H1 (cell line): Measurements from ENCODE around the gene METTL1. TPM values are rescaled to one million over a fixed set of nuclear protein-coding genes. Genes with fewer than 3 reads are reported as not detected.

Source experiments
- CBX5 ChIP-seq: fragments of 300-800, 300-1000 bp; sonication (generic); IDR thresholded peaks from 2 replicates; pipeline ENCODE4 v1.7.1; 2016; ENCODE audit warnings: antibody characterized with exemption, low read length, low read depth
- CHD2 ChIP-seq: IDR thresholded peaks from 2 replicates; pipeline ENCODE4 v1.6.1; 2012; ENCODE audit warnings: low read length, improper control_type of control experiment
- CREB1 ChIP-seq: IDR thresholded peaks from 2 replicates; pipeline ENCODE4 v1.6.1; 2012; ENCODE audit warnings: inconsistent platforms
- GABPA ChIP-seq: IDR thresholded peaks from 2 replicates; pipeline ENCODE4 v1.6.1; 2011; ENCODE audit warnings: mild to moderate bottlenecking, low read length, moderate library complexity, borderline replicate concordance; ENCODE audit not compliant: insufficient read depth
- HDAC2 ChIP-seq, 2 experiments: fragments of 300-600 bp in 1 of 2; sonication (generic) in 1 of 2; IDR thresholded peaks; 2 replicates each; pipeline ENCODE4 v1.6.1; 2011 to 2012; ENCODE audit warnings: low read depth in 2 of 2, low read length in 2 of 2, mild to moderate bottlenecking in 2 of 2, moderate library complexity in 2 of 2, borderline replicate concordance in 1 of 2, inconsistent platforms in 1 of 2
- JUN ChIP-seq: IDR thresholded peaks from 2 replicates; pipeline ENCODE4 v1.6.1; 2011; ENCODE audit warnings: low read depth, mild to moderate bottlenecking, improper control_type of control experiment, low read length
- JUND ChIP-seq: IDR thresholded peaks from 2 replicates; pipeline ENCODE4 v1.6.1; 2011; ENCODE audit warnings: mild to moderate bottlenecking, improper control_type of control experiment, low read length
- KDM1A ChIP-seq: fragments of 200-600, 300-600 bp; sonication (generic); IDR thresholded peaks from 2 replicates; pipeline ENCODE4 v1.7.1; 2016; ENCODE audit warnings: mild to moderate bottlenecking, low read length, borderline replicate concordance
- KDM4A ChIP-seq: IDR thresholded peaks from one replicate; pipeline ENCODE4 v1.7.1; 2012; ENCODE audit warnings: low read depth, mild to moderate bottlenecking, moderate library complexity, low read length, inconsistent platforms; ENCODE audit not compliant: severe bottlenecking
- NANOG ChIP-seq: IDR thresholded peaks from 2 replicates; pipeline ENCODE4 v1.6.1; 2011; ENCODE audit warnings: low read length, low read depth, mild to moderate bottlenecking, inconsistent platforms; ENCODE audit not compliant: insufficient read depth, poor library complexity, severe bottlenecking
- POLR2A ChIP-seq, 2 experiments: IDR thresholded peaks; 1 replicate in 1 of 2; 2 replicates in 1 of 2; pipeline ENCODE4 v1.6.1; 2011; ENCODE audit warnings: low read depth in 2 of 2, low read length in 2 of 2, mild to moderate bottlenecking in 2 of 2; ENCODE audit errors: control extremely low read depth in 1 of 2
- RNF2 ChIP-seq: fragments of 200-900, 300-1000 bp; sonication (generic); IDR thresholded peaks from 2 replicates; pipeline ENCODE4 v1.7.1; 2016; ENCODE audit warnings: borderline replicate concordance, low read depth, mild to moderate bottlenecking, antibody characterized with exemption, low read length; ENCODE audit not compliant: poor library complexity, severe bottlenecking; ENCODE audit errors: missing control alignments
- RXRA ChIP-seq: IDR thresholded peaks from 2 replicates; pipeline ENCODE4 v1.6.1; 2011; ENCODE audit warnings: low read depth, mild to moderate bottlenecking, low read length, moderate library complexity; ENCODE audit not compliant: insufficient read depth
- SIN3A ChIP-seq, 2 experiments: IDR thresholded peaks in 1 of 2; conservative IDR thresholded peaks in 1 of 2; 2 replicates each; pipeline ENCODE4 v1.6.1; 2011 to 2012; ENCODE audit warnings: low read length in 2 of 2, improper control_type of control experiment in 1 of 2, low read depth in 1 of 2, mild to moderate bottlenecking in 1 of 2
- SIX5 ChIP-seq: IDR thresholded peaks from 2 replicates; pipeline ENCODE4 v1.6.1; 2011; ENCODE audit warnings: mild to moderate bottlenecking, low read depth, low read length
- TAF1 ChIP-seq: IDR thresholded peaks from 2 replicates; pipeline ENCODE4 v1.6.1; 2011; ENCODE audit warnings: mild to moderate bottlenecking, low read depth, low read length
- TCF12 ChIP-seq: IDR thresholded peaks from 2 replicates; pipeline ENCODE4 v1.6.1; 2011; ENCODE audit warnings: low read depth, mild to moderate bottlenecking, low read length
- TEAD4 ChIP-seq: IDR thresholded peaks from 2 replicates; pipeline ENCODE4 v1.6.1; 2012; ENCODE audit warnings: low read depth, low read length, inconsistent platforms, mixed read lengths
- YY1 ChIP-seq: IDR thresholded peaks from 2 replicates; pipeline ENCODE4 v1.6.1; 2011; ENCODE audit warnings: low read depth, mild to moderate bottlenecking, low read length
- polyA plus RNA-seq, 7 experiments: library from polyadenylated mRNA; depleted of rRNA in 3 of 7; stranded (reverse) in 5 of 7; unstranded in 2 of 7; fragments of >200 nt in 5 of 7; fragments of 200-250 nt in 2 of 7; gene quantifications; 1 replicate in 5 of 7; 2 replicates in 1 of 7; 4 replicates in 1 of 7; pipeline versions ENCODE4 v1.2.1 to v1.2.3, GENCODE V29; 2011 to 2013; ENCODE audit warnings: missing spikeins in 2 of 7, mixed read lengths in 2 of 7
- total RNA-seq: library from RNA; stranded (reverse); fragmentation: NEBNext Ultra II Directional; extraction: Animal tissue kit (Norgen Biotek cat#: 25700); gene quantifications from 2 replicates; pipeline ENCODE4 v1.2.1, GENCODE V29; 2021
- TF ChIP-seq, protein P1 (sequence below): IDR thresholded peaks from 2 replicates; pipeline ENCODE4 v1.6.1; 2012; ENCODE audit warnings: inconsistent platforms
- TF ChIP-seq, protein P2 (sequence below): IDR thresholded peaks from 2 replicates; pipeline ENCODE4 v1.6.1; 2012; ENCODE audit warnings: inconsistent platforms

The METTL1 gene
- total and polyA plus RNA-seq, 2 of the 8 experiments (the other 6 are each of a cell fraction or from before 2014, with no cell fraction given): 40.5 to 46.0 TPM

DNA sequence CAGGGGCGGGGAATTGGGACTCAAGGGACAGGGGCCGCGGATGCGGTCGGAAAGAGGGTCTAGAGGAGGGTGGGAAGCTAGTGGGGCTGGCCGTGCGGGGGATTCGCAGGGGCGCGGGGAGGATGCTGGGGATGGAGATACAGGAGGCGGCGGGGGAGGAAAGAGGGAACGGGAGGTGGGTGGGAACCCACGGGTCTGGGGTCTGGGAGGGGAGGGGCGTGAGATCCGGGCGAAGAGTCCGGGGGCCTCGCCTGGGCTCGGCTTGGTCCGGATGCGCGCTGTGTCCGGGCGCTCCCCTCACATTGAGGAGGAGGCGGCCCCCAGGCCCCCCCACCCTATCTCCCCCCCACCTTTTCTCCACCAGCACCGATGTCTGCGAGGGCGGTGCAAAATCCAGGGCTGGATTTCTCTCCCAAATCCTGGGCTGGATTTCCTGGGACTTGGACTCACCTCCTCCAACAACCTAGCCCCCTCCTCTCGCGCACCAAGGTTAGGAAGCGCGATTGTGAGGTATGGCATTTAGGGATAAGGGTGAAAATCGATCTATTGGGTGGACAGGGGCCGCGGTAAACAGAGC lies 33.2 kb downstream of the METTL1 start, which contains the start of gene AGAP2 (continued):
- TF ChIP-seq, protein P1, sequence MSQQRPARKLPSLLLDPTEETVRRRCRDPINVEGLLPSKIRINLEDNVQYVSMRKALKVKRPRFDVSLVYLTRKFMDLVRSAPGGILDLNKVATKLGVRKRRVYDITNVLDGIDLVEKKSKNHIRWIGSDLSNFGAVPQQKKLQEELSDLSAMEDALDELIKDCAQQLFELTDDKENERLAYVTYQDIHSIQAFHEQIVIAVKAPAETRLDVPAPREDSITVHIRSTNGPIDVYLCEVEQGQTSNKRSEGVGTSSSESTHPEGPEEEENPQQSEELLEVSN: no peak
- no peak for TF ChIP-seq SIX5
- TF ChIP-seq CREB1: peak; percentile 38; the same call in 1 of the 2 replicates
- no peak for TF ChIP-seq POLR2A (IDR thresholded peaks at IDR 0.05; ENCODE audit: control extremely low read depth in 1 of 2, low read depth in 2 of 2, low read length in 2 of 2)
- TF ChIP-seq JUND: no peak
- TF ChIP-seq KDM4A: no peak
- TF ChIP-seq GABPA: no peak; the same call in 1 of the 2 replicates
- peak; percentile 58; the same call in 1 of the 2 replicates for TF ChIP-seq CHD2
- TF ChIP-seq SIN3A (conservative IDR thresholded peaks at IDR 0.05 in 1 of 2, IDR thresholded peaks at IDR 0.05 in 1 of 2; ENCODE audit: low read depth in 1 of 2, low read length in 2 of 2): peak in 1 of 2 experiments; percentile 40; a peak in 1 of 4 replicates
- no peak for TF ChIP-seq JUN
- TF ChIP-seq KDM1A: no peak
- TF ChIP-seq RNF2: no peak
- TF ChIP-seq RXRA: no peak
- TF ChIP-seq TAF1: no peak
- peak; percentile 34; the same call in 1 of the 2 replicates for TF ChIP-seq TEAD4
- TF ChIP-seq, protein P2, sequence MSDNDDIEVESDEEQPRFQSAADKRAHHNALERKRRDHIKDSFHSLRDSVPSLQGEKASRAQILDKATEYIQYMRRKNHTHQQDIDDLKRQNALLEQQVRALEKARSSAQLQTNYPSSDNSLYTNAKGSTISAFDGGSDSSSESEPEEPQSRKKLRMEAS: 0 out of 2 replicates have a peak, but pooled peaks have one; percentile 17
- no peak for TF ChIP-seq HDAC2 (IDR thresholded peaks at IDR 0.05; ENCODE audit: borderline replicate concordance in 1 of 2, low read depth in 2 of 2, low read length in 2 of 2)
- TF ChIP-seq TCF12: no peak
- no peak for TF ChIP-seq YY1
- no peak for TF ChIP-seq NANOG
- TF ChIP-seq CBX5: no peak
